Measurements from ENCODE around the gene SRP68.

GRCh38 chr17:75998327-75998795 lies 74.0 kb downstream of the SRP68 start:
- TF ChIP-seq CTCF (IDR thresholded peaks at IDR 0.05; ENCODE audit: low read length) (no peak), EZH2phosphoT487 (IDR thresholded peaks at IDR 0.05; ENCODE audit: low read length) (no peak), EZH2 (optimal IDR thresholded peaks at IDR 0.05; ENCODE audit: low read depth, low read length) (no peak)

All from MM.1S (cell line).